HG03095 (cell line): ENCODE measurements around the gene ARPC1B.
"Not testable (repeated sequence)": the region's sequence is repeated elsewhere in the genome, so short reads cannot be mapped to it uniquely, and the experiment has no call there.

Source experiments
- ATAC-seq: cut with Tn5 transposase; IDR thresholded peaks from one replicate; pipeline ENCODE4 v1.9.1; 2021; ENCODE audit warnings: moderate library complexity; ENCODE audit not compliant: unreplicated experiment

The ARPC1B gene

DNA sequence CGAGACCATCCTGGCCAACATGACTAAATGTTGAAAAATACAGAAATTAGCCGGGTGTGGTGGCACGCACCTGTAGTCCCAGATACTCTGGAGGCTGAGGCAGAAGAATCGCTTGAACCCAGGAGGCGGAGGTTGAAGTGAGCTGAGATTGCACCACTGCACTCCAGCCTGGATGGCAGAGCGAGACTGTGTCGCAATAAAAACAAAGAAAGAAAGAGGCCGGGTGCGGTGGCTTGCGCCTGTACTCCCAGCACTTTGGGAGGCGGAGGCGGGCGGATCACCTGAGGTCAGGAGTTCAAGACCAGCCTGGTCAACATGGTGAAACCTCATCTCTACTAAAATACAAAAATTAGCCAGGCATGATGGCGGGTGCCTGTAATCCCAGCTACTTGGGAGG, 12.7 kb downstream of the ARPC1B start:
- ATAC-seq, result not testable (repeated sequence)

DNA sequence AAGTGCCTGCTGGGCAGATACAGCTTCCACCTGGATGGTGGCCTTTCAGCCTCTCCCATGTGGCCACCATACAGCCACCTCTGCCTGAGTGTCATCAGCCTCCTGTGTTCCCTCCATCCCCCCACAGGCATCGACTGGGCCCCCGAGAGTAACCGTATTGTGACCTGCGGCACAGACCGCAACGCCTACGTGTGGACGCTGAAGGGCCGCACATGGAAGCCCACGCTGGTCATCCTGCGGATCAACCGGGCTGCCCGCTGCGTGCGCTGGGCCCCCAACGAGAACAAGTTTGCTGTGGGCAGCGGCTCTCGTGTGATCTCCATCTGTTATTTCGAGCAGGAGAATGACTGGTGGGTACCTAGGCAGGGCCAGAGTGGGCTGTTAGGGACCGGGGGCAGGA, 13.4 kb downstream of the ARPC1B start:
- no peak for ATAC-seq

DNA sequence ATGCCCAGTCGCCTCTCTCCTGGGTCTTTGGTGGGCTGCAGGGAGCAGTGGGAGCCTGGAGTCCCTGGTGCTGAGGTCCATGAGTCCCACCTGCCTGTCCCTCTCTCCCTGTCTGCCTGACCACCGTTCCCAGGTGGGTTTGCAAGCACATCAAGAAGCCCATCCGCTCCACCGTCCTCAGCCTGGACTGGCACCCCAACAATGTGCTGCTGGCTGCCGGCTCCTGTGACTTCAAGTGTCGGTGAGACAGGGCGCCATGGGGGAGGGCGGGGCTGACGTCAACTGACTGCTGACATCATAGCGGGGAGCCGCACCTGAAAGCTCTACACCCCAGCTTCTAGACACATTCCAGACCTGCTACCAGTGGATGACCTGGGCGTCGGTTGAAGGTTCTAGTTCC, 15.2 kb downstream of the ARPC1B start:
- no peak for ATAC-seq

DNA sequence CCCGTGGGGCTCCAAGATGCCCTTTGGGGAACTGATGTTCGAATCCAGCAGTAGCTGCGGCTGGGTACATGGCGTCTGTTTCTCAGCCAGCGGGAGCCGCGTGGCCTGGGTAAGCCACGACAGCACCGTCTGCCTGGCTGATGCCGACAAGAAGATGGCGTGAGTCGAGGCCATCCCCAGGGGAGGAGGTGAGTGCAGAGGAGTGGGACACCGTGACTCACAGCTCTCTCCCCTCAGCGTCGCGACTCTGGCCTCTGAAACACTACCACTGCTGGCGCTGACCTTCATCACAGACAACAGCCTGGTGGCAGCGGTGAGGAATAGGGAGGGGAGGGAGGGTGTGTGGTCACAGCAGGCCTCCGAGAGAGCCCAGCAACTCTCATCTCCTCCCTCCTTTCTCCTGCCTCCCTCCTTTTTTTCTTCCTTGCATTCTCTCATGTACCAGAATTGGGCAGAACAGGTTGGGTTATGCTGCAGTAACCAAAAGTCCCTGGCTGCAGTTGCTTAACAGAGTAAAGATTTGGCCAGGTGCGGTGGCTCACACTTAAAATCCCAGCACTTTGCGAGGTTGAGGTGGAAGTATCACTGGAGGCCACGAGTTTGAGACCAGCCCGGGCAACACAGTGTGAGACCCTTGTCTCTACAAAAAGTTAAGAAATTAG, 16.5 kb downstream of the ARPC1B start:
- no peak for ATAC-seq

DNA sequence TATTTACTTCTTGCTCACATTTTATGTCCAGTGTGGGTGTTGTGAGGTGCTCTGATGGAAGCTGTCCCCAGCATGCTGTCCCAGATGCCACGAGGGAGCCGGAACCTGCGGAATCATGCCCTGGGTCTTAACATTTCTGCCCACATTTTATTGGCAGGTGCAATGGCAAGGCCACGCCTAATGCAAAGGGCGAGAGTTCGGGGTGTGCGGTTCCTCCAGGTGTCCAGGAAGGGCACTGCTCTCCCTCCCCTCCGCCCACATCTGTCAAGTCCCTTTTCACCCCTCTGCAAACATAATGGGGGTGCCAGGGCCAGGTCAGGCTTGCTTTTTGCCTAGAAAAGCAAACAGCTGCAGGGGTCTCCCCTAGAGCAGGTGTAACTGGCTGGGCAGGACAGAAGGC, 17.5 kb downstream of the ARPC1B start:
- no peak for ATAC-seq

DNA sequence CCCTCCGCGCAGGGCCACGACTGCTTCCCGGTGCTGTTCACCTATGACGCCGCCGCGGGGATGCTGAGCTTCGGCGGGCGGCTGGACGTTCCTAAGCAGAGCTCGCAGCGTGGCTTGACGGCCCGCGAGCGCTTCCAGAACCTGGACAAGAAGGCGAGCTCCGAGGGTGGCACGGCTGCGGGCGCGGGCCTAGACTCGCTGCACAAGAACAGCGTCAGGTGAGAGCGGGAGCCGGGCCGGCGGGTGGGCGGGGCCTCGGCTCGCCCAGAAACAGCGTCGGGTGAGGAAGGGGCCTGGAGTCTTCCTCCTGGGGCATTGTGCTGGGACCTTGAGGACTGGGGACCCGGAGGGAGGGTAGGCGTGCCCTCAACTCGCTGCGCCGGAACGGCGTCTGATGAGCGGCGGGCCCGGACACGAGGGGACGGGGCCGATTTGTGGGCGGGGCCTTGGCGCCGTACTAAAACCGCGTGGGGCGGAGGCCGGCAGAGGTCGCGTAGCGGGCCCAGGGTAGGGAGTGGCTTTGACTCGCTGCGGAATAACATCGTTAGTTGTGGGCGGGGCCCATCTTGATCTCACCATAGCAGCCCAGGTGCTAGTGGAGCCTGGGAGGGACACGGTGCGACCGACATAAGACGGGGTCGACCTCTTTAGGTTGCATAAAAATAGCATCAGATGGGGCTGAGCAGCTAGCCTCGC, 18.3 kb downstream of the ARPC1B start:
- ATAC-seq, result no peak

DNA sequence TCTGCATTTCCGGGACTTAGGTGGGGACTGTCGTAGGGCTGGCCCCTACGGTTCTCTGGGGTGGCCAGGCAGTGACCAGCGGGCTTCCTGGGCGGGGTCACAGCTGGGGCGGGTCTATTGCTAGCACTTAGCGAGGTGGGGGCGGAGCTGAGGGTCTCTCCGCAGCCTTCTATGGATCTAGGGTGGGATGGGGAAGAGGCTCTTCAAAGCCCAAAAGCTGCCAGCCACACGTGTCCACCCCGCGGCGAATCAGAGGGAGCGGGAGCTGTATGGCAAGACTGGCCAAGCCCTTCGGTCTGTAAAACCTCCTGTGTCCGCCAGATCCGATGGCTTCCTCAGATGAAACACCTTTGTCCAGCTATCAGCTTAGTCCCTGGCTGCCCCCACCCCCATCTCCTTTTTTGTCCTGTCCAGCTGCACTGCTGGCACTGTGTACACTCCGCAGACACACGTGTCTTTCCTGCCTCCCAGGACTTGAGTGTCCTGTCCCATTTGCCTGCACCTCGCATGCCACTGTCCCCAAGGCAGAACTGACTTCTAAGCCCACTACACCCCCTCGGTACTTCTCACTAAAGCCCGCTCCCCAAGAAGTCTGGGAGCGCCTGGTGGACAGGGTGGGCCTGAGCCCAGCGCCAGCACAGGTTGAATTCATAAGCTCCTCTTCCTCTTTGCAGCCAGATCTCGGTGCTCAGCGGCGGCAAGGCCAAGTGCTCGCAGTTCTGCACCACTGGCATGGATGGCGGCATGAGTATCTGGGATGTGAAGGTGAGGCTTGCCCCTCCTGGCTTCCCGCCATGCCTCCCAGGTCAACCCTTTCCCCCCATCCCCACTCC, 19.0 kb downstream of the ARPC1B start:
- ATAC-seq, result no peak

DNA sequence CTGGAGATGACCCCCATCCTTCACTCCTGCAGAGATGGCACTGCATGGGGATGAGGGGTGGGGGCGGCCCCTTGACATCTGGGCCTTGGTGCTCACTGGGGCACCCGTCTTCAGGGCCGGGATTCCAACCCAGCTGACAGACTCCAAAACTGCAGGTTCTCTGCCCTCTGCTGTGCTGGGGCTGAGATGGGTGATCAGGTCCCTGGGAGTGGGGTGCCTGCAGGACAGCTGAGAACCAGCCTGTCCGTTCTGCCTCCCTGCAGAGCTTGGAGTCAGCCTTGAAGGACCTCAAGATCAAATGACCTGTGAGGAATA, 19.6 kb downstream of the ARPC1B start:
- ATAC-seq, result no peak

DNA sequence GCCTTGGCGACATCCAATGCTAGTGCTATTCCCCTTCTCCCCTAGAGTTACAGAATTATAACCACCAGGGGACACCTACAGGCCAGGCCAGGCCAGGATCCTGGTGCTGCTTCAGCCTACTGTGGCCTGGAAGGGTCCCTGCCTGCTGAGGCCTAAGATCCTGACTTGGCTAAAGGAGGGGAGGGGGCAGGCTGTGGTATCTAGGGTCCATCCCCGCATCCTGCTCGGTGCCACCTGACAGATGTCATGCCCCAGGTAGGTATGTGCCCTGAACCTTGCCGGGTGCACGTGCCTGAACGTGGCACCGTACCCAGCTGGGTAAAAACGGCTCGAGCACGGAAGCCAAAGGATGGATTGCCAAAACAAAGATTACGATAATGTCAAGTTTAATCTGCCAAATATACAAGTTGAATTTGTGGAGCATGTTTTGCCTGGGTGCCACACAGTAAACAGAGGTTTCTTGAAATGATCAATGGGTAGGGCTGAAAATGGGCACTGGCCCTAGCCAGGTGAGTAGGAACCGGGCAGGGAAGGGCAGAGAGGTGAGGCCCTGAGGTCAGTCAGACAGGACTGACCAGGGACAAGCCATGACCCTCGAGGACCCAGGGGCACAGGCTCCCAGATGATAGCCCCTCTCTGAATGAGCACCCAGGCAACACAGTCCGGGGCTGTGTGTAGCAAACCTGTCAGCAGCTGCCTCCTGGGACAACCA, 21.2 kb downstream of the ARPC1B start:
- ATAC-seq, result no peak

DNA sequence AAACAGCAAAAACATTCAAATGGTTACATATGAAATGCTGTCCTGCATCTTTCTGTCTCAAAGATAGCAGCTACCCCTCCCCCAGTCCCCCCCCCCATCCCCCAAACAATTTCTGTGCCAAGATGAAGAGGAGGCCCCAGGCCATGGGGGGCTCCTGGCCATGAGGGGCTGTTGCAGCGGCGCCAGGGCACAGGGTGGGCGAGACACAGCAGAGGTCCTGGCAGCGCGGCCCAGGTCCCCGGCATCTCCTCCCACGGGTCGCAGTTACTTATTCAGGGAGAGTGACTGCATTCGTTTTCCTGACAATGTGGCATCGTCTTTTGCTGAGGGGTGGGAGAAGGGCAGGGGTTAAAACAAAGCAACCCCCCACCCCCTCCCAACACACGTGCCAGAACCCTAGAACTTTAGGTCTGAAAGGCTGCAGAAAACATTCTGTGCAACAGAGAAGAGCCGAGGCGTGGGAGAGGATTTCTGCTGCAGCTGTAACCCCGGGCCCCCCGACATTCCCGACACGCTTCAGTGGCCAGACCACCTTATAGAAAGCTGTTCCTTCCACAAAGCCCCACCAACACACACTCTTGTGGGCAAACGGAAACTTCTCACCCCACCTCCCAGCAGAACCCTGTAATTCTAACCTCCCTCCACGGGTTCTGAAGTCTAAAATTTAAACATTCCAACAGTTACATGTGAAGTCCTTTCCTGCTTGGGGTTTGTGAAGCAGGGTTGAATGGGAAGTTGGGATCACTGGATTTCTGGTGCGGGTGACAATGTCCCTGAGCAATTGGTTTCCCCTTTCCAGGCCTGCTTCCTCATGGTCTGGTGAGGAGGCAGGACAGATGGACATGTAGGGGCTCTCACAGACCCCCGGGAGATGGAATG, 22.1 kb downstream of the ARPC1B start:
- no peak for ATAC-seq

DNA sequence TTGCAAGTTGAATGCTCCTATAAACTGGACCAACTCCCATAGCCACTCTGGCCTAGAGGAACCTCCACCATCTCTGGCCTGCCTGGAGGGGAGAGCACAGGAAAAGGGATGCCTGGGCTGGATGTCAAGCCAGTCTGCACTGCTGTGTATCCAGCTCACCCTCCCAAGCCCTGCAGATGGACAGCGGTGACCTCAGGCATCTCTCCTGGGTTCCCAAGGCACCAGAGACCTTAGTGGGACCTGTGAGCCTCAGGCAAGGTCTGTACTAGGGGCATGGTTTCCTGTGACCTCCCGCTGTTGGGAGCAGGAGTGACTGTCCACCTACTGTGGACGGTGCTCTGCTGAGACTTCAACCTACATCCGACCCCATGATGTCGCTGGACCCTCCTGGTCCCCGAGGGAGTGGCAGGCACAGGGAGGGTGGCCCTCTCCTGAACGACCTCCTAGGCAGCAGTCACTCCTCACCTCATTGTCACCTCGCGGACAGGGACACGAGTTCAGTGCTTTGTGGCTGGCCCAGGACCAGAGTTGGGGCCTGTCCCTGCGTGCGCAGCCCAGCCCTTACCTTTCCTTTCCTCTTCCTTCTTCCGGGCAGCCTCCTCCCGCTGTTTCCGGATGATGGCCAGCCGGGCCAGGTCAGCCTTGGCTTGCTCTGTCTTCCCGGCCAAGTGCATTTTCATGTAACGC, 22.9 kb downstream of the ARPC1B start:
- no peak for ATAC-seq

DNA sequence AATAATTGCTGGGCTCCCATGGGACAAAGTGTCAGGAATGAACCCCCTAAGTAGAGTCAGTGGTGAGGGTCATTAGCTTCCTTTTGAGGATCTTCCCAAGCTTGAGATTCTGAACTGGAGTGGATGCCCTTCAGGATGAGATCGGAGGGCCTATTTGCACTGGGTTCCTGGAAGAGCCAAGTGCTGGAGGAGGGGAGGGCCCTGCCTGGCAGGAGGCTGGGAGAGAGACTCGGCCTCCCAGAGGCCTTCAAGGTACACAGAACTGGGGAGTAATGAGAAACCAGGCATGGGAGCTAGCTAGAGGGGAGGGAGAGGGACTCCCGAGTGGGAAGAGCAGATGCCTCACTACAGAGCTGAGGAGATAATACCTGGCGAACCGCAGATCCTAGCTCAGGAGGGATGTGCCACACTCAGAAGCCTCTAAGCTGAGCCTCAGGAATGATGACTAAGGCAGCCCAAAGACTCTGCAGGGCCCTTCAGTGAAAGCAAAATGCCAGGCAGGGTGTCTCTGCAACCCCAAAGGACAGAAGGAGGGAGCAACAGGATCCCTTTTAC, 24.4 kb downstream of the ARPC1B start:
- ATAC-seq, result no peak

DNA sequence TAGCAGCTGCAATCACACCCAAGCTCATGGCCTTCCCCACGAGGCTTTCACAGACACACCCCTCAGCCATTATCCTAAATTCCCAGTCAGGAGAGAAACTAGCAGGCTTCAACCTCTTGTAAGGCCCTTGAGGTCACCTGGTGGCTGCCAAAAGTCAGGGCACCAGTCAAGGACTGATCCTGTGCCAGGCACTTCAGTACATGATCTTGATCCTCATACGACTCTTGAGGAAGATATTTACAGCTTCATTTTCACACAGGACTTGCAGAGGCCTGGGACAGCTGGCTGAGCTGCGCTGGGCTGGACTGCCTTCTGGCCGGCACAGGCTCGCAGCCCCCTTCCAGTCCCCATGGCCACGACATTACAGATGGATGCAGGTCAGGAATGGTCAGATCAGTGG, 25.1 kb downstream of the ARPC1B start:
- no peak for ATAC-seq

DNA sequence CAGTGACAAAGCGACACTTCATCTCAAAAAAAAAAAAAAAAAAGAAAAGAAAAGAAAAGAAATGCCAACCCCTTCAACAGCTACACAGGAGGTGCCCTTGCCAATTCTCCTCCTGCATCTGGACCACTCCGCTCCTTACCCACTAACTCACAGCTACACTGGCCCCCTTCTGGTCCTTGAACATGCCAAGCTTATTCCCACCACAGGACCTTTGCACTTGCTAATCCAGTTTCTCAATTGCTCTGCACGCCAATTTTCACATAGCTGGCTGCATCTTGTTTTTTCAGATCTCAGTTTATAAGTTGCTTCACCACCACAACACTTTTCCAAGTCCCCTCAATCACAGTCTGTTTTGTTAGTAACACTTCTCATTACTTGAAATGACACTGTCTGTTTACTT, 28.3 kb downstream of the ARPC1B start:
- no peak for ATAC-seq

DNA sequence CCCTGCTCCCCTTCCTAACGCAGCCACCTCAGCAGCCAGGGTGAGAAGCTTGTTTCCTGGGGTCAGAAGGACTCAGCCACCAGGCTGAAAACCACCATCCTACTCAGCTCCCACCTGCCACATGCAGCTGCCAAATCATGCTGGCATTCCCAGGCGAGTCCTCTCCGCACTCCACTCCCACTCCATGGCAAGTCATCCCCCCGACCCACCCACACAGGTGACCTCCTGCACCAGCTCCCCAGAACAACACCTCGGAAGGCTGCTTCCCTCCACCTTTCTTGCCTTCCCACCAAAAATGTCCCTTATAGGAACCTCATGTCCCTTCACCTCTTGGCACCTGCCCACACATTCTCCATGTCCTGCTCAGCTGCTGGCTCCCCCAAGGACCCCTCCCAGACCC, 29.2 kb downstream of the ARPC1B start:
- no peak for ATAC-seq

DNA sequence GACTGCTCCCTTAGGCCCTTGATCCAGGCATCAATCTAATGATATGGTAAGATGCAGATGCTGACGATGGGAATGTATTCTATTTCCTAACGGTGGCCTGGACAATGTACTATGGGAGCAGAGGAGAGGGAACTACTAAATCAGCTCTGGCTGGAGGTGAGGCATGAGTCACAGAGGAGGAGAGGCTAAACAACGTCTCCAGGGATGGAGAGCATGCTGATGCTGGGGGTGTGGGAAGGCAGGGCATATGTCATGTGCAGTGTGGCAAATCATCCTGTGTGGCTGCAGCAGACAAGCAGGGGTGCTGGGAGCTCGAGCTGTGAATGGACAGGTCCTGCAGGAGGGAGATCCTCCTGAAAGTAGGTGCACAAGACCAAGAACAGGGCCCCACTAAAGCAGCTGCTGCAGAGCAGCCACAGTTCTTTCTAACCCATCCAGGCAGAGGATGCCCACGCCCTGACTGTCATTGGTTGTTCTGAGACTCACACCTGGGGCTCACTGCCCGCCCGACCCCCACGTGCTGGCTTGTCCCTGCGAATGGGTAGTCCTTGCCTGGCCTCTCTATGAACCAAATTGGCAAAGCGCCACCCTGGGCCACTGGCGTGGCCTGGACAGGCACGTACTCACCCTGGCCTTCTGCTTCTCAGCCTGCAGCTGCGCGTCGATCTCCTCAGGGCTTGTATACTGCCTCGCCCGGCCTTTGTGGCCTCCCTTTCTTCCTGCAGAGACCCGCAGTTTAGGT, 29.9 kb downstream of the ARPC1B start:
- ATAC-seq, result no peak

DNA sequence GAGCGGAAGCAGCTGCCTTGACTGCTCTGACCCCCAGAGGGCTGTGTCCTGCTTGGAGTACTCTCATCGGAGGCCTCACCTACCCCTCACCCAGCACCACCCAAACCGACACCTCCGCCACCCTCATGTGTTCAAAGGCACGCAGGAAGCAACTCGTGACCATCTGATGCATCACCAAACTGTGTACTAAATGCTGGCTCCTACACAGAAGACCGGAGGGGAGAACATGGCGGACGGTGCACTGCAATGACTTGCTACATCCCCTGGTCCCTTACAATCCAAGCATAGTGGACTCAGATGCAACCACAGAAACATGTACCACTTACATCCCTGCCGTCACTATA, 30.4 kb downstream of the ARPC1B start:
- ATAC-seq, result no peak

DNA sequence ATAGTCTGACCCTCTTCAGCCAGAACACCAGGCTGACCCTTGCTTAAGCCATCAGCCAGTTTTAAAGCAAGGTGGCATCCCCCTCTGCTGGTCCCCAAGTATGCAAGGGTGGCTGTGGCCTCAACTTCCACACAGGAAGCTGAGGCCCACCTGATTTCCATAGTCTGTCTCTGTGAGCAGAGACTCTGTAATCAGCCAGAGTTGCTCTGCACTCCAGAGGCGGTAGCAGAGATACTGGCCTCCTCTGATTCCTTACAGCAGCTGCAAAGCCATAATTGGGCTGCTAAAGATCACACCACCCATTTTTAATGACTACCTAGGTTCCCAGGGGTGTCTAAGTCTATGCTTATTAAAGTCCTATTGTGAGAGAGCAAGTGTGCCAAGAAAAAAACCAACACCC, 32.0 kb downstream of the ARPC1B start:
- ATAC-seq, result no peak

DNA sequence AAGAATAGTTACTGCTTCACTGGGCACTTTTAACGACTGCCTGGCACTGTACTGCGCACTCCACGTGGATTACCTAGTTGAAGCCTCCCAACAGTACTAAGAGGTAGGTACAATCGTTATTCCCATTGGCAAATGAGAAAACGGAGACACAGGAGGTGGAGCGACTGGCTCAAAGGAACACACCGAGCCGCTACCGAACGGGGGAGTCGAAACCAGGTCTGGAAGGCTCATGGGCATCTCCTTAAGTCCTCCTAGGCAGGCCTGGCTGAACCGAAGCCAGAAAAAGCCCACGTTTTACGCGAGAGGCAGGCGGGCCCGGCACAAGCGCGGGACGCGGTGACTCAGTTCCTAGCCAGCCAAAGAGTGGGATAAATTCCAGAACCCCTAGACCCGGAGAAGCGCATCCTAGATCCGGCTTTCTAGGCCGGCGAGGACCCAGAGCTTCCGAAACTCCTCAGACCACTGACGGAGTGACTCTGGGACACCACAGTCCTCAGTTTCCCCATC, 33.4 kb downstream of the ARPC1B start:
- ATAC-seq, result no peak
